AG09319 (cell line): ENCODE results near the gene TMC3.

ENCODE experiments used
- DNase-seq: peaks from one replicate; pipeline ENCODE4 v3.0.0-alpha.2; 2010; ENCODE audit warnings: low read depth; ENCODE audit errors: extremely low read depth
- CTCF ChIP-seq: IDR thresholded peaks from 2 replicates; pipeline ENCODE4 v1.5.1; 2011; ENCODE audit warnings: low read depth, mild to moderate bottlenecking, inconsistent platforms, low read length, moderate library complexity

The TMC3 gene

GRCh38 chr15:81313686-81314085 lies 60.3 kb downstream of the TMC3 start:
- no peak for TF ChIP-seq CTCF
- no peak for DNase-seq

- peak; percentile 87 for DNase-seq
- no peak for TF ChIP-seq CTCF
These were observed 61.0 kb downstream of the TMC3 start for GRCh38 chr15:81312790-81313543.

- no peak for TF ChIP-seq CTCF
- DNase-seq, result no peak
These were observed 62.1 kb downstream of the TMC3 start for GRCh38 chr15:81311752-81312464.

- DNase-seq, result no peak
- no peak for TF ChIP-seq CTCF
These were observed 63.5 kb downstream of the TMC3 start for GRCh38 chr15:81310480-81310879.

- no peak for TF ChIP-seq CTCF
- DNase-seq, result no peak
These were observed 64.2 kb downstream of the TMC3 start for GRCh38 chr15:81309647-81310450.

GRCh38 chr15:81308260-81308659 lies 65.8 kb downstream of the TMC3 start:
- DNase-seq, result no peak
- no peak for TF ChIP-seq CTCF
